ENCODE results near the gene SDS. TPM values are rescaled to one million over a fixed set of nuclear protein-coding genes. Genes with fewer than 3 reads are reported as not detected.

The SDS gene, protein sequence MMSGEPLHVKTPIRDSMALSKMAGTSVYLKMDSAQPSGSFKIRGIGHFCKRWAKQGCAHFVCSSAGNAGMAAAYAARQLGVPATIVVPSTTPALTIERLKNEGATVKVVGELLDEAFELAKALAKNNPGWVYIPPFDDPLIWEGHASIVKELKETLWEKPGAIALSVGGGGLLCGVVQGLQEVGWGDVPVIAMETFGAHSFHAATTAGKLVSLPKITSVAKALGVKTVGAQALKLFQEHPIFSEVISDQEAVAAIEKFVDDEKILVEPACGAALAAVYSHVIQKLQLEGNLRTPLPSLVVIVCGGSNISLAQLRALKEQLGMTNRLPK
- total RNA-seq (under 1 TPM in 2 of 5 donors, not detected in 3; 0.18 to 0.26 TPM), total RNA-seq (0 to 19.9 (median 0.05) reads per million in 29 experiments)
- not detected for total RNA-seq (2013)

GRCh38 chr12:113403435-113404415 lies at the start of gene SDS:
Gene SDS (minus strand): TSS chr12:113403887. CDS start chr12:113399708, 4,179 bp downstream.
- Mint-ChIP-seq H3K36me3 (no peaks in the 10 kb centered on the region), H3K27ac (no peak within 1 kb of the TSS), H3K9me3 (no peaks in the 10 kb centered on the region), H3K4me1 (no peaks in the 10 kb centered on the region), H3K4me3 (no peak within 1 kb of the TSS), H3K27me3 (peaks cover 5 to 12% of the 10 kb centered on the region in 2 donors)
- no peak within 1 kb of the TSS for H3K27ac ChIP-seq (ENCODE audit: low read length)
- no peaks in the 10 kb centered on the region for H3K36me3 ChIP-seq (ENCODE audit: control insufficient read depth in 2 of 2, extremely low read depth in 1 of 2, insufficient read depth in 1 of 2, low read length in 1 of 2)
- CTCF ChIA-PET, result no interaction called here
- peaks cover 0 to 47% of the 10 kb centered on the region in 2 experiments for H3K27me3 ChIP-seq (replicated peaks in 1 of 2; ENCODE audit: control insufficient read depth in 2 of 2, extremely low read depth in 1 of 2, insufficient read depth in 2 of 2, low read length in 1 of 2)
- H3K9me3 ChIP-seq, result no peaks in the 10 kb centered on the region
- POLR2A ChIA-PET, result no interaction called here
- H3K4me1 ChIP-seq (ENCODE audit: control insufficient read depth in 1 of 2, extremely low read depth in 1 of 2, insufficient read depth in 2 of 2, low read length in 2 of 2), result no peaks in the 10 kb centered on the region
- DNase-seq (no peak), ATAC-seq (replicated peaks in 1 of 4) (no peak)
- WGBS (ENCODE audit: insufficient coverage), result 37% methylated on average over 8 of the region's 14 CpGs
- no peak within 1 kb of the TSS for H3K4me3 ChIP-seq (ENCODE audit: control insufficient read depth in 1 of 2, extremely low read depth in 1 of 2, low read length in 1 of 2)

DNA sequence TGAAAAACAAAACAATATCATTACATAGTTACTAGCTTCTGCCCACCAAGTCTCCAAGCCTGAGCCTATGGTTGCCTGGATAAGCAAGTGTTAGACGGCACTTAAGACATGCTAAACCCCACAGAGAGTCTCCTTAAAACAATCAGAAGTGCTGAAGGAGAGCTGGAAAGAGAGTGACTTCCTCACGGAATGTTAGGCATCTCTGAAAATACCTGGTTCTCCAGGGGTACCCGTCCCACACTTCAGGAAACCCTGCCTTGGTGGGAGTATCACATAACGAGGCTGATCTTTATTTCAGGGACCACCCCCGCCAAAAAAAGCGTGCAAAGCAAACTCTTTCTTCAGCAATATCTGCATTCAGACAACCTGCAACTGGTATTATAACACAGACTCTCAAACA lies 49.6 kb upstream of the SDS start:
- no peaks in the 10 kb centered on the region for H3K9me3 Mint-ChIP-seq
- POLR2A ChIA-PET, result no interaction called here
- no peaks in the 10 kb centered on the region for H3K4me1 Mint-ChIP-seq
- no peaks in the 10 kb centered on the region for H3K9me3 ChIP-seq
- no peaks in the 10 kb centered on the region for H3K4me1 ChIP-seq (ENCODE audit: control insufficient read depth in 1 of 2, extremely low read depth in 1 of 2, insufficient read depth in 2 of 2, low read length in 2 of 2)
- peaks cover 19 to 23% of the 10 kb centered on the region in 2 donors for H3K27me3 Mint-ChIP-seq
- H3K36me3 Mint-ChIP-seq, result no peaks in the 10 kb centered on the region
- H3K27ac Mint-ChIP-seq, result no peak overlapping the region
- 55% methylated on average over 4 of the region's 6 CpGs for WGBS (ENCODE audit: insufficient coverage)
- no peak overlapping the region for H3K27ac ChIP-seq (ENCODE audit: low read length)
- H3K4me3 Mint-ChIP-seq, result no peak overlapping the region
- CTCF ChIA-PET, result no interaction called here
- DNase-seq (no peak), ATAC-seq (replicated peaks in 1 of 4) (no peak)
- H3K36me3 ChIP-seq (ENCODE audit: control insufficient read depth in 2 of 2, extremely low read depth in 1 of 2, insufficient read depth in 1 of 2, low read length in 1 of 2), result no peaks in the 10 kb centered on the region
- no peak overlapping the region for H3K4me3 ChIP-seq (ENCODE audit: control insufficient read depth in 1 of 2, extremely low read depth in 1 of 2, low read length in 1 of 2)
- H3K27me3 ChIP-seq (replicated peaks in 1 of 2; ENCODE audit: control insufficient read depth in 2 of 2, extremely low read depth in 1 of 2, insufficient read depth in 2 of 2, low read length in 1 of 2), result peaks cover 0 to 28% of the 10 kb centered on the region in 2 experiments

- H3K27ac ChIP-seq (ENCODE audit: low read length), result no peak overlapping the region
- no peaks in the 10 kb centered on the region for H3K9me3 ChIP-seq
- 90% methylated on average over 2 of the region's 2 CpGs for WGBS (ENCODE audit: insufficient coverage)
- no peaks in the 10 kb centered on the region for H3K4me1 ChIP-seq (ENCODE audit: control insufficient read depth in 1 of 2, extremely low read depth in 1 of 2, insufficient read depth in 2 of 2, low read length in 2 of 2)
- no peak overlapping the region for H3K27ac Mint-ChIP-seq
- H3K4me3 Mint-ChIP-seq, result no peak overlapping the region
- H3K36me3 ChIP-seq (ENCODE audit: control insufficient read depth in 2 of 2, extremely low read depth in 1 of 2, insufficient read depth in 1 of 2, low read length in 1 of 2), result no peaks in the 10 kb centered on the region
- ATAC-seq (replicated peaks in 1 of 4) (no peak), DNase-seq (no peak)
- H3K4me1 Mint-ChIP-seq, result no peaks in the 10 kb centered on the region
- H3K27me3 Mint-ChIP-seq, result peaks cover 18 to 26% of the 10 kb centered on the region in 2 donors
- ChIA-PET CTCF (no interaction called here), POLR2A (no interaction called here)
- no peak overlapping the region for H3K4me3 ChIP-seq (ENCODE audit: control insufficient read depth in 1 of 2, extremely low read depth in 1 of 2, low read length in 1 of 2)
- H3K36me3 Mint-ChIP-seq, result no peaks in the 10 kb centered on the region
- no peaks in the 10 kb centered on the region for H3K9me3 Mint-ChIP-seq
- H3K27me3 ChIP-seq (replicated peaks in 1 of 2; ENCODE audit: control insufficient read depth in 2 of 2, extremely low read depth in 1 of 2, insufficient read depth in 2 of 2, low read length in 1 of 2), result peaks cover 0 to 33% of the 10 kb centered on the region in 2 experiments
Observed at GRCh38 chr12:113452458-113452857, 48.8 kb upstream of the SDS start.

DNA sequence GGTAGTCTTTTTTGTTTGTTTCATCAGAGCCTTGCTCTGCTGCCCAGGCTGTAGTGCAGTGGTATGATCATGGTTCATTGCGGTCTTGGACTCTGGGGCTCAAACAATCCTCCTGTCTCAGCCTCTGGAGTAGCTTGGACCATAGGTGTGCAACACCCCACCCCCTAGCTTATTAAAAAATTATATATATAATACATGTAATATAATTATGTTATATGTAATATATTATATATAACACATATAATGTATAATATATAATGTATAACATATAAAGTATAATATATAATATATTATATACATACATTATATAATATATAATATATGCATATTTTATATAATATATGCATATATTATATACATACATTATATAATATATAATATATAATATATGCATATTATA lies 46.2 kb upstream of the SDS start:
- Mint-ChIP-seq H3K4me3 (no peak overlapping the region), H3K9me3 (peaks cover 0 to 4% (median 0%) of the 10 kb centered on the region in 3 donors), H3K27me3 (peaks cover 28% of the 10 kb centered on the region in 2 donors), H3K4me1 (no peaks in the 10 kb centered on the region), H3K27ac (no peak overlapping the region), H3K36me3 (no peaks in the 10 kb centered on the region)
- no peak for ATAC-seq (replicated peaks in 1 of 4)
- WGBS (ENCODE audit: insufficient coverage), result no CpG with 5 or more reads among the region's 1 CpG
- no peak overlapping the region for H3K27ac ChIP-seq (ENCODE audit: low read length)
- H3K4me3 ChIP-seq (ENCODE audit: control insufficient read depth in 1 of 2, extremely low read depth in 1 of 2, low read length in 1 of 2), result no peak overlapping the region
- H3K9me3 ChIP-seq, result no peaks in the 10 kb centered on the region
- ChIA-PET POLR2A (no interaction called here), CTCF (no interaction called here)
- no peaks in the 10 kb centered on the region for H3K36me3 ChIP-seq (ENCODE audit: control insufficient read depth in 2 of 2, extremely low read depth in 1 of 2, insufficient read depth in 1 of 2, low read length in 1 of 2)
- DNase-seq, result no peak
- H3K27me3 ChIP-seq (replicated peaks in 1 of 2; ENCODE audit: control insufficient read depth in 2 of 2, extremely low read depth in 1 of 2, insufficient read depth in 2 of 2, low read length in 1 of 2), result peaks cover 0 to 28% of the 10 kb centered on the region in 2 experiments
- no peaks in the 10 kb centered on the region for H3K4me1 ChIP-seq (ENCODE audit: control insufficient read depth in 1 of 2, extremely low read depth in 1 of 2, insufficient read depth in 2 of 2, low read length in 2 of 2)

- ChIA-PET CTCF (no interaction called here), POLR2A (no interaction called here)
- Mint-ChIP-seq H3K4me3 (no peak overlapping the region), H3K36me3 (no peaks in the 10 kb centered on the region), H3K27me3 (peaks cover 28% of the 10 kb centered on the region in 2 donors), H3K9me3 (peaks cover 0 to 4% (median 0%) of the 10 kb centered on the region in 3 donors), H3K27ac (no peak overlapping the region), H3K4me1 (no peaks in the 10 kb centered on the region)
- H3K9me3 ChIP-seq, result no peaks in the 10 kb centered on the region
- no peak overlapping the region for H3K4me3 ChIP-seq (ENCODE audit: control insufficient read depth in 1 of 2, extremely low read depth in 1 of 2, low read length in 1 of 2)
- DNase-seq (no peak), ATAC-seq (replicated peaks in 1 of 4) (no peak)
- WGBS (ENCODE audit: insufficient coverage), result no CpG with 5 or more reads among the region's 2 CpGs
- H3K4me1 ChIP-seq (ENCODE audit: control insufficient read depth in 1 of 2, extremely low read depth in 1 of 2, insufficient read depth in 2 of 2, low read length in 2 of 2), result no peaks in the 10 kb centered on the region
- H3K36me3 ChIP-seq (ENCODE audit: control insufficient read depth in 2 of 2, extremely low read depth in 1 of 2, insufficient read depth in 1 of 2, low read length in 1 of 2), result no peaks in the 10 kb centered on the region
- peaks cover 0 to 27% of the 10 kb centered on the region in 2 experiments for H3K27me3 ChIP-seq (replicated peaks in 1 of 2; ENCODE audit: control insufficient read depth in 2 of 2, extremely low read depth in 1 of 2, insufficient read depth in 2 of 2, low read length in 1 of 2)
- no peak overlapping the region for H3K27ac ChIP-seq (ENCODE audit: low read length)
Observed at GRCh38 chr12:113449299-113449698, 45.6 kb upstream of the SDS start.

GRCh38 chr12:113448873-113449272 lies 45.2 kb upstream of the SDS start:
- Mint-ChIP-seq H3K9me3 (peaks cover 0 to 4% (median 0%) of the 10 kb centered on the region in 3 donors), H3K27me3 (peaks cover 27 to 28% of the 10 kb centered on the region in 2 donors), H3K4me1 (no peaks in the 10 kb centered on the region), H3K4me3 (no peak overlapping the region), H3K27ac (no peak overlapping the region), H3K36me3 (no peaks in the 10 kb centered on the region)
- CTCF ChIA-PET, result no interaction called here
- no peaks in the 10 kb centered on the region for H3K4me1 ChIP-seq (ENCODE audit: control insufficient read depth in 1 of 2, extremely low read depth in 1 of 2, insufficient read depth in 2 of 2, low read length in 2 of 2)
- H3K9me3 ChIP-seq, result no peaks in the 10 kb centered on the region
- DNase-seq (no peak), ATAC-seq (replicated peaks in 1 of 4) (no peak)
- POLR2A ChIA-PET, result no interaction called here
- H3K4me3 ChIP-seq (ENCODE audit: control insufficient read depth in 1 of 2, extremely low read depth in 1 of 2, low read length in 1 of 2), result no peak overlapping the region
- H3K27ac ChIP-seq (ENCODE audit: low read length), result no peak overlapping the region
- WGBS (ENCODE audit: insufficient coverage), result 20% methylated on average over 1 of the region's 7 CpGs
- H3K27me3 ChIP-seq (replicated peaks in 1 of 2; ENCODE audit: control insufficient read depth in 2 of 2, extremely low read depth in 1 of 2, insufficient read depth in 2 of 2, low read length in 1 of 2), result peaks cover 0 to 29% of the 10 kb centered on the region in 2 experiments
- no peaks in the 10 kb centered on the region for H3K36me3 ChIP-seq (ENCODE audit: control insufficient read depth in 2 of 2, extremely low read depth in 1 of 2, insufficient read depth in 1 of 2, low read length in 1 of 2)

Data from T-cell (primary cell).